OCI-LY3 (cell line): ENCODE data around the gene LRRC8E.
"Not testable (repeated sequence)": the region's sequence is repeated elsewhere in the genome, so short reads cannot be mapped to it uniquely, and the experiment has no call there.

ENCODE experiments used
- H2AFZ ChIP-seq: fragments of 200-600, 300-600 bp; shearing (Covaris generic); 2 replicates; pipeline ENCODE4 v1.6.0; 2014; ENCODE audit warnings: antibody characterized with exemption, low read depth, low read length
- H3K27ac ChIP-seq: fragments of 200-600, 300-600 bp; sonication (generic); 2 replicates; pipeline ENCODE4 v1.5.1; 2014; ENCODE audit warnings: mild to moderate bottlenecking, low read length, moderate library complexity, mixed read lengths
- H3K27me3 ChIP-seq: fragments of 200-600, 300-600 bp; sonication (generic); 2 replicates; pipeline ENCODE4 v1.6.1; 2014; ENCODE audit warnings: low read depth, low read length, mixed read lengths
- H3K36me3 ChIP-seq: fragments of 200-600, 300-600 bp; sonication (generic); replicated peaks from 2 replicates; pipeline ENCODE3; 2014; ENCODE audit warnings: low read depth, low read length, mixed read lengths
- H3K4me1 ChIP-seq: fragments of 300-600, 200-600 bp; sonication (generic); 2 replicates; pipeline ENCODE4 v1.6.1; 2014; ENCODE audit warnings: low read length, mixed read lengths
- H3K4me2 ChIP-seq: fragments of 200-600, 300-600 bp; sonication (generic); 2 replicates; pipeline ENCODE4 v1.6.1; 2014; ENCODE audit warnings: low read length, mixed read lengths
- H3K4me3 ChIP-seq: fragments of 300-600, 200-600 bp; sonication (generic); 2 replicates; pipeline ENCODE4 v1.5.1; 2014; ENCODE audit warnings: antibody characterized with exemption, mild to moderate bottlenecking, low read length, moderate library complexity
- H3K79me2 ChIP-seq: fragments of 300-600, 200-600 bp; shearing (Covaris generic); 2 replicates; pipeline ENCODE4 v1.6.1; 2014; ENCODE audit warnings: mild to moderate bottlenecking, low read length, mixed read lengths
- H3K9ac ChIP-seq: fragments of 300-600, 200-600 bp; shearing (Covaris generic); 2 replicates; pipeline ENCODE4 v1.6.0; 2014; ENCODE audit warnings: mild to moderate bottlenecking, low read length, moderate library complexity
- H3K9me3 ChIP-seq: fragments of 200-600, 300-600 bp; shearing (Covaris generic); 2 replicates; pipeline ENCODE4 v1.6.1; 2014; ENCODE audit warnings: low read length, mixed read lengths; ENCODE audit not compliant: insufficient read depth
- H4K20me1 ChIP-seq: fragments of 200-600, 300-600 bp; sonication (generic); 2 replicates; pipeline ENCODE4 v1.6.1; 2016; ENCODE audit warnings: low read length, mixed read lengths; ENCODE audit not compliant: insufficient read depth
- EZH2phosphoT487 ChIP-seq: fragments of 200-600 bp; shearing (Covaris generic); IDR thresholded peaks from 2 replicates; pipeline ENCODE4 v1.6.1; 2018; ENCODE audit warnings: antibody characterized with exemption, mixed run types, low read depth
- TF ChIP-seq, protein P1 (sequence below): fragments of 200-600, 300-600 bp; sonication (generic); IDR thresholded peaks from 2 replicates; pipeline ENCODE4 v1.5.1; 2014; ENCODE audit warnings: antibody characterized with exemption, low read length, low read depth

LRRC8E gene

DNA sequence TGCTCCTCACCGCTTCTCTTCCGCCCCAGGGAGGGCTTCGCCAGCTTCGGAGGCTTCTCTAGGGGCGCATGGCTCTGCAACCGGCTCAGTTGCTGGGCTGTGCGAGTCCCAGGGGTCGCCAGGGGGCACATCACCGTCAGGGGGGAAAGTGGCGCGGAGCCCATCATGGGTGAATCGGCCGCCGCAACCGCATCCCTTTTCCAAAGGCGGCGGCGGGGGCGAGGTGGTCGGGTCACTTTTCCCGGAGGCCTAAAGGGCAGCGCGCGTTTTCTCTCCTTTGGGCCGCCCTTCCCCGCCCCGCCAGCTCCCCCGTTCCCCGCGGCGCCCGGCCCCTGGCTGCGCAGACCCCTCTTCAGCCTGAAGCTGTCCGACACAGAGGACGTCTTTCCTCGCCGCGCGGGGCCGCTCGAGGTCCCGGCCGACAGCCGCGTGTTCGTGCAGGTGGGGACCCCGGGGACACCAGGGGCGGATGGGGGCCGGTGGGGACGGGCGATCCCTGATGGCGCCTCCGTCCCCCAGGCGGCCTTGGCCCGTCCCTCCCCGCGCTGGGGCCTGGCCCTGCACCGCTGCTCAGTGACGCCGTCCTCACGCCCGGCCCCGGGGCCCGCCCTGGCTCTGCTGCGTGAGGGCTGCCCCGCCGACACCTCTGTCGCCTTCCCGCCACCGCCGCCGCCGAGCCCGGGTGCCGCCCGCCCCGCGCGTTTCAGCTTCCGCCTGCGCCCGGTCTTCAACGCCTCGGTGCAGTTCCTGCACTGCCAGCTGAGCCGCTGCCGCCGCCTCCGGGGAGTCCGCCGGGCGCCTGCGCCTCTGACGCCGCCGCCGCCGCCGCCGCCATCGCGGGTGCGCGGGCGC, 28.0 kb downstream of the LRRC8E start:
- H3K27me3 ChIP-seq, result no peaks in the 10 kb centered on the region
- peak overlapping the region; percentile 81 for H3K4me2 ChIP-seq
- no peak overlapping the region for H3K27ac ChIP-seq
- H4K20me1 ChIP-seq, result peaks cover 3% of the 10 kb centered on the region; the same call in 1 of the 2 replicates
- H3K9ac ChIP-seq, result peak overlapping the region; percentile 67
- H3K9me3 ChIP-seq, result no peaks in the 10 kb centered on the region
- TF ChIP-seq, protein P1, sequence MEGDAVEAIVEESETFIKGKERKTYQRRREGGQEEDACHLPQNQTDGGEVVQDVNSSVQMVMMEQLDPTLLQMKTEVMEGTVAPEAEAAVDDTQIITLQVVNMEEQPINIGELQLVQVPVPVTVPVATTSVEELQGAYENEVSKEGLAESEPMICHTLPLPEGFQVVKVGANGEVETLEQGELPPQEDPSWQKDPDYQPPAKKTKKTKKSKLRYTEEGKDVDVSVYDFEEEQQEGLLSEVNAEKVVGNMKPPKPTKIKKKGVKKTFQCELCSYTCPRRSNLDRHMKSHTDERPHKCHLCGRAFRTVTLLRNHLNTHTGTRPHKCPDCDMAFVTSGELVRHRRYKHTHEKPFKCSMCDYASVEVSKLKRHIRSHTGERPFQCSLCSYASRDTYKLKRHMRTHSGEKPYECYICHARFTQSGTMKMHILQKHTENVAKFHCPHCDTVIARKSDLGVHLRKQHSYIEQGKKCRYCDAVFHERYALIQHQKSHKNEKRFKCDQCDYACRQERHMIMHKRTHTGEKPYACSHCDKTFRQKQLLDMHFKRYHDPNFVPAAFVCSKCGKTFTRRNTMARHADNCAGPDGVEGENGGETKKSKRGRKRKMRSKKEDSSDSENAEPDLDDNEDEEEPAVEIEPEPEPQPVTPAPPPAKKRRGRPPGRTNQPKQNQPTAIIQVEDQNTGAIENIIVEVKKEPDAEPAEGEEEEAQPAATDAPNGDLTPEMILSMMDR, result peak; percentile 23
- TF ChIP-seq EZH2phosphoT487, result no peak
- peak overlapping the region; percentile 77 for H3K4me3 ChIP-seq
- peak overlapping the region; percentile 44 for H2AFZ ChIP-seq
- H3K79me2 ChIP-seq, result no peaks in the 10 kb centered on the region
- peaks cover 10% of the 10 kb centered on the region for H3K4me1 ChIP-seq
- peaks cover 12% of the 10 kb centered on the region for H3K36me3 ChIP-seq

DNA sequence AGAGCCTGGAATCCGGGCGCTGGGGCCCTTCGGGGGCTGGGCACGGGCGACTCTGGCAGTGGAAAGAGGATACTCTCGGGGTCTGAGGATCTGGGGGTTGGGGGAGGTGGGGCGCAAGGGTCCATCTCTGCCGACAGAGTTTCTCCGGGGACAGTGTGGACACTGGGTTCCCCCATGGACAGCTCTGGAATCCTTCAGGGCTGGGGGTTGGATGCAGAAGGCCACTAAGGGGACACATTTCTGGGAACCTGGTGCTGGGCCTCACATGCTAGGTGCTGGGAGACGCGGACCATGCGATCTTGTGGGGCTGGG, 28.6 kb downstream of the LRRC8E start:
- Histone ChIP-seq H3K27ac (no peak overlapping the region), H3K4me1 (peaks cover 14% of the 10 kb centered on the region), H3K9ac (peak overlapping the region; percentile 67), H4K20me1 (peaks cover 7% of the 10 kb centered on the region; the same call in 1 of the 2 replicates), H3K36me3 (peaks cover 6% of the 10 kb centered on the region), H3K4me2 (peak overlapping the region; percentile 81), H3K27me3 (no peaks in the 10 kb centered on the region), H3K9me3 (no peaks in the 10 kb centered on the region), H3K4me3 (peak overlapping the region; percentile 77), H3K79me2 (no peaks in the 10 kb centered on the region), H2AFZ (peak overlapping the region; percentile 44; the same call in 1 of the 2 replicates)
- TF ChIP-seq, protein P1, result no peak
- no peak for TF ChIP-seq EZH2phosphoT487

DNA sequence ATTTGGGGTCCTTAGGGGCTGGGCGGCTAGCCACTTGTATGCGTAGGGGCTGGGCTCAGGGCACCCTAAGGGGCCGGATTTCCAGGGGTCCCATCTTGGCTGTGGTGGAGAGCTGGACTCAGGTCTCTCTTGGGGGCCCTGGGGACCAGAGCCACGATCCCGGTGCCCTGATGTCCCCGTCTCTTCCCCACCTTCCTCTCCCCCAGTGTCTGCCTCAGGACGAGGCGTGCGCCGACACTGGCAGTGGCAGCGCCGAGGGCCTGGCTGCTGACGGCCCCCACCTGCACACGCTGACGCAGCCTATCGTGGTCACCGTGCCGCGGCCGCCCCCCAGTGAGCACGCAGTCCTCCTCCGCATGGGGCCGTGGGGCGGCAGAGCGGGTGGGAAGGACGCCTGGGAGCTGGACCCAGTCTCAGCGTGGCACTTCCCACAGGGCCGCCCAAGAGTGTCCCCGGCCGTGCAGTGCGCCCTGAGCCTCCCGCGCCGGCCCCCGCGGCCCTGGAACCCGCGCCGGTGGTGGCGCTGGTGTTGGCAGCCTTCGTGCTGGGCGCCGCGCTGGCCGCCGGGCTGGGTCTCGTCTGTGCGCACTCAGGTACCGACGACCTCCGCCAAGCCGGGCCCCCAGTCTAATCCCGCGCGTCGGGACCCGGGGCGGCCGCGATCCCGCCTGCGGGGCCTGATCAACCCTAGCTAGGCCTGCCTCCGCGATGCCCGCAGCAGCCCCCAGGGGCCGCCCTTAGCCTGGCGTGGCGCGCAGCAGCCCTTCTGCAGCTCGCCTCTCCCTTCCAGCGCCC, 29.2 kb downstream of the LRRC8E start:
- Histone ChIP-seq H3K4me1 (peaks cover 14% of the 10 kb centered on the region), H3K27me3 (no peaks in the 10 kb centered on the region), H3K9ac (peak overlapping the region; percentile 67), H4K20me1 (peaks cover 7% of the 10 kb centered on the region; the same call in 1 of the 2 replicates), H2AFZ (peak overlapping the region; percentile 44; the same call in 1 of the 2 replicates), H3K79me2 (no peaks in the 10 kb centered on the region), H3K9me3 (no peaks in the 10 kb centered on the region), H3K27ac (no peak overlapping the region), H3K36me3 (peaks cover 12% of the 10 kb centered on the region), H3K4me3 (peak overlapping the region; percentile 77), H3K4me2 (peak overlapping the region; percentile 81)
- TF ChIP-seq EZH2phosphoT487, result no peak
- TF ChIP-seq, protein P1, result peak; percentile 27

DNA sequence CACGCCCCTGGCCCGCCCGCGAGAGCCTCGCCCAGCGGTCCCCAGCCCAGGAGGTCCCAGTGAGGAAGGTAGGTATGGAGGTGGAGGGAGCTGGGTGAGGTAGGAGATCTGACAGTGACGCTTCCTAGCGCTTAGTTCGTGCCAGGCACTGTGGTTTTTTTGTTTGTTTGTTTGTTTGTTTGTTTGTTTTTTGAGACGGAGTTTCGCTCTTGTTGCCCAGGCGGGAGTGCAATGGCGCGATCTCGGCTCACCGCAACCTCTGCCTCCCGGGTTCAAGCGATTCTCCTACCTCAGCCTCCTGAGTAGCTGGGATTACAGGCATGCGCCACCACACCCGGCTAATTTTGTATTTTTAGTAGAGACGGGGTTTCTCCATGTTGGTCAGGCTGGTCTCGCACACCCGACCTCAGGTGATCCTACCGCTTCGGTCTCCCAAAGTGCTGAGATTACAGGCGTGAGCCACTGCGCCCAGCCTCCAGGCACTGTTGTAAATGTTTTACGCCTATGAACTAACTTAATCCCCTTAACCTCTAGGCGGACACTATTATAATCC, 29.8 kb downstream of the LRRC8E start:
- H3K9ac ChIP-seq, H3K79me2 ChIP-seq, H3K27ac ChIP-seq, H2AFZ ChIP-seq, H3K9me3 ChIP-seq, H4K20me1 ChIP-seq, H3K36me3 ChIP-seq, H3K27me3 ChIP-seq: not testable (repeated sequence)
- Histone ChIP-seq H3K4me2 (peak overlapping the region; percentile 81), H3K4me1 (peaks cover 14% of the 10 kb centered on the region), H3K4me3 (peak overlapping the region; percentile 77)
